OCI-M1 (cell line): Measurements from ENCODE around the gene ALKAL2.

Experiments
- DNase-seq: peaks from one replicate; lab custom pipeline; 2025; lab: John Stamatoyannopoulos, UW

ALKAL2 gene

GRCh38 chr2:246489-247144, 41.3 kb downstream of the ALKAL2 start:
- peak; percentile 82 for DNase-seq

- no peak for DNase-seq
Measured at GRCh38 chr2:244547-244946, 43.3 kb downstream of the ALKAL2 start.

DNA sequence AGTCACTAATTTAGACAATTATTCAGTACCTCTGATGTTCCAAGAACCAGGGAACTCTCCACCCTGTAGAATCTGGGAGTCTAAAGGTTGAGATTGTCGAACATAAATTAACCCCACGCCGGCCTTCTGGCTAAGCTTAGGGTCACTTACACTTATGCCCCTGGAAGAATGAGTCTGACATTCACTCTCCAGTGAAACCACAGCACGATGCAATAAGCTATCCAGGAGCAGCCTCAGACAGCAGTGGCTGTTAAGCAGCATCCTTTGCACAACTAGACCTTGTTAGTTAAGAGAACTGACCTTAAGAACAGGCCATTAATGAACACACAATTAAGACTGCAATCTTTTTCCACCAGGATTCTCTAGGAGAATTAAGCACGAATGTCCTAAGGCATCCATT, 49.0 kb downstream of the ALKAL2 start:
- DNase-seq = no peak

DNA sequence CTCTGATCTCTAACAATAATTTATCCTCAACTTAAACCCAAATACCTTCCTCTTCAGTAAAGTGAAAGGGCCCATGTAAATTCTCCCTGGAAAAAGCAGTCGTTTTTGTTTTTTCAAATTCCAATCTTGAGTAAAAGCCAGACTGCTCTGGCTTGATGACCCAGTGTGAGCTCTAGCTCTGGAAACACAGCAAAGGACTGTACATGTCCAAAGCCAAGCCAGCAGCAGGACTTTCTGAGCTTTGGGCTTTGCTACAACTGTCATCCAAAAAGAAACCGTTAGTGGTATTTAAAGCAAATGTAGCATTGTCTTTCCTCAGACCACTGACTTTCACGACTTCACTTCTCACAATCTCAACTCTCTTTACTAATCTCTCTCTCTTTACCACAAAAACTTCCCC, 49.5 kb downstream of the ALKAL2 start:
- DNase-seq = no peak

- DNase-seq = no peak
Measured at GRCh38 chr2:237878-238277, 50.0 kb downstream of the ALKAL2 start.

- DNase-seq = no peak
Measured at GRCh38 chr2:236993-237539, 50.8 kb downstream of the ALKAL2 start.

DNA sequence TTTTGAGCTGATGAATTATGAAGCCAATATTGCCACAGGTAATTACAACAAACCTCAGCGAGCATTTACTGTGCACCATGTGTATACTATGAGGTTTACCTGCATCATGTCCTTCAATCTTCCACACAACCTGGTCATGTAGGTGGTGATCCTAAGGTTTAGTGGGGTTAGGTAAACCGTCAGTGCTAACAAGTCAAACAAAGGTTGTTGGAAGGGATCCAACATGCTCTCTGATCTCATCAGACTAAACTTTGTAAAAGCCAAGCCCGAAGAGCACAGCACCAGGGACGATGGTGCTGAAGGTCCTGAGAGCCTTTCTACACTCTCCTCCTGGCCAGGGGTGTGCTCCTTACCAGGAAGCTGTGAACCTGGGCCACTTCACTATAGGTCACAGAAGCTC, 53.5 kb downstream of the ALKAL2 start:
- DNase-seq = no peak

DNA sequence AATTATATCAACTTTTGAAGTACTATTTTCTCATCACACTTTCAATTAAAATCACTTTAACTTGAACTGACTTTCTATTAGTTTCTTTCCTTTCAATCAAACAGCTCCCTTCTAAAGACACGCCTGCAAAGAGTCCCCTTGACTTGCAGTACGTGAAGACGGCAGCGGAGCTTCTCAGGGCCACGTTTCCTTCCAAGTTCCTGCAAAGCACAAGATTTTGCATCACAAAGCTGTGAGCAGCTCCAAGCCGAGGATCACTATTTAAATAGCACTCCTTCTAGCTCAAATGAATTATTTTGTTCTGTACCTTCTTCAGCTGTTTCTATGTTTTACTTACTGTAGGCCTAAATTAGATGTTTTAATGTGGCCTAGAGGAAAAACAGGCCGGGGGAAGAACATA, 54.9 kb downstream of the ALKAL2 start:
- DNase-seq = no peak

DNA sequence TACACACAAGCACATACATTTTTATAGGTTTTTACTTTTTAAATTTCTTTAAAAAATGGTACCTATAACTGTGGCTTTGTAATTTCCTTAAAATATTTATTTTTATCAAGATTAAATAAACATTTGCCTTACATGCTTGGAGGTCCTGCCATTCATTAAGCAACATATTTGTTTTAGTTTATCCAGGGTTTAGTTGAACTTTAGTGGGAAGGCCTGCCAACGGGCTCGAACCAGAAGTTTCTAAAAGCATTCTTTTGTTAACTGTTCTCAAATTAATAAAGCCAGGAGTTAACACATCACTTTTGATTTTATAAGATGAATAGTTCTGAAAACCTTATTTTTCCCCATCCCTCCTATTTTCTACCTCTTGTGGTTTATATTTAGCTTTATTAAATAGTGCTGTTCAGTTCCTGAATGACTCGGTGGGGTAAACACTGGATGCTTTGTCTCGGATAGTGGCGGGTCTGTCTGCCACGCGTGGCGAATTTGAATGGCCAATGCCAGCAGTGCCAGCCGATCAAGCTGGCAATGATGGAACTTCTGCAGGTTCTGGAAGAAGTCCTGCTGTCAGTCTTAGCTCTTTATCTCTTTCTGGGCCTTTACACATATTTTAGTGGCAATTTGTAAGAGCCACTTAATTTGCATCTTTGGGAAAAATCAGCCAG, 56.2 kb downstream of the ALKAL2 start:
- DNase-seq = no peak
